ENCODE measurements around the gene BDKRB2.

The BDKRB2 gene

GRCh38 chr14:96216627-96217026, 12.0 kb downstream of the BDKRB2 start:
- TF ChIP-seq POLR2AphosphoS5 (IDR thresholded peaks at IDR 0.05; ENCODE audit: low read depth, low read length) (no peak), PAX5 (IDR thresholded peaks at IDR 0.05; ENCODE audit: insufficient read depth, low read length, severe bottlenecking) (no peak), SPI1 (IDR thresholded peaks at IDR 0.05; ENCODE audit: low read depth, low read length) (no peak), POU2F2 (IDR thresholded peaks at IDR 0.05; ENCODE audit: low read depth, low read length) (no peak), TAF1 (IDR thresholded peaks at IDR 0.05; ENCODE audit: low read depth, low read length) (no peak), POLR2A (IDR thresholded peaks at IDR 0.05; ENCODE audit: low read depth, low read length) (no peak)
- DNase-seq (ENCODE audit: insufficient read length, low spot score), result no peak
- FAIRE-seq, result no peak

DNA sequence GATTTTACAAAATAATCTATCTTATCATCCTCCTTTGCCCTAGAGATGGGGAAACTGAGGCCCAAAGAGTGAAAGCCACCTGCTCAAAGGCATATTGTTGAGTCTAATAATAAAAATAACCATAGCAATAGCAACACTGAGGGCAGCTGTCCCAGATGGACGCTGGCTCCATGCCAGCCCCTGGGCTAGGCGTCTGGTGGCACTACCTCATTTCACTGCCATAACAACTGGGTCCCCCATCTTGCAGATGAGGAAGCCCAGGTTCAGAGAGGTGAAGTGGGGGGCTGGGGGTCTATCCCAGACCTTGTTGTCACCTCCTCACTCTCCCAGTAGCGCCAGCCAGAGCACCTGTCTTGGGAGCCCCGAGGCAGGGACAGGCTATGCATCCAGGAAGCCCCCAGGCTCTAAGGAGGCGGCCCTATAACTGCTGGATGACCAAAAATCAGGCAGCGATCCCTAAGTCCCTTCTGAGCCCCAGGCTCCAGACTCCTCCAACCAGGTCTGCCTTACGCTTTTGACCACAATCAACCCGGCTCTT, 12.8 kb downstream of the BDKRB2 start:
- FAIRE-seq (no peak), DNase-seq (ENCODE audit: insufficient read length, low spot score) (no peak)
- TF ChIP-seq SPI1 (IDR thresholded peaks at IDR 0.05; ENCODE audit: low read depth, low read length) (no peak), POU2F2 (IDR thresholded peaks at IDR 0.05; ENCODE audit: low read depth, low read length) (no peak)

- FAIRE-seq (no peak), DNase-seq (ENCODE audit: insufficient read length, low spot score) (no peak)
- TF ChIP-seq POLR2AphosphoS5 (IDR thresholded peaks at IDR 0.05; ENCODE audit: low read depth, low read length) (no peak), POLR2A (IDR thresholded peaks at IDR 0.05; ENCODE audit: low read depth, low read length) (no peak), SPI1 (IDR thresholded peaks at IDR 0.05; ENCODE audit: low read depth, low read length) (no peak), TAF1 (IDR thresholded peaks at IDR 0.05; ENCODE audit: low read depth, low read length) (no peak), POU2F2 (IDR thresholded peaks at IDR 0.05; ENCODE audit: low read depth, low read length) (no peak), PAX5 (IDR thresholded peaks at IDR 0.05; ENCODE audit: insufficient read depth, low read length, severe bottlenecking) (no peak)
These were observed 16.5 kb downstream of the BDKRB2 start for GRCh38 chr14:96221109-96221650.

DNA sequence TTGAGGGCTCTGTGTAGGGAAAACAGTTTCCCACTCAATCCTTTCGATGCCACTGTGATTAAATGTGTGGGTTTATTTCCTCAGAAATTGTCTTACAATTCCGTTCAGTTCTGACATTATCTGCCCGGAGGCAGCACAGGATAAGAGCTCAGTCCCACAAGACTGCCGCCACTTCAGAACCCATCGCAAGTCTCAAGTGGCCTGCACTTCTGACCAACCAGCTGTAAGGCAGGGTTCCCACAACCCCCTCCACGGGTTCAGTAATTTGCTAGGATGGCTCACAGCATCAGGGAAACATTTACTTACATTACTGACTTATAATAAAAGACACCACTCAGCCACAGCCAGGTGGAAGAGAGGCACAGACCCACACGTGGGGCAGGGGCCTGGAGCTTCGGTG, 17.2 kb downstream of the BDKRB2 start:
- no peak for DNase-seq (ENCODE audit: insufficient read length, low spot score)
- no peak for FAIRE-seq
- no peak for TF ChIP-seq SPI1 (IDR thresholded peaks at IDR 0.05; ENCODE audit: low read depth, low read length)
- TF ChIP-seq TAF1 (IDR thresholded peaks at IDR 0.05; ENCODE audit: low read depth, low read length), result no peak
- no peak for TF ChIP-seq POLR2A (IDR thresholded peaks at IDR 0.05; ENCODE audit: low read depth, low read length)
- no peak for TF ChIP-seq POLR2AphosphoS5 (IDR thresholded peaks at IDR 0.05; ENCODE audit: low read depth, low read length)

- DNase-seq (ENCODE audit: insufficient read length, low spot score) (no peak), FAIRE-seq (no peak)
- TF ChIP-seq POLR2AphosphoS5 (IDR thresholded peaks at IDR 0.05; ENCODE audit: low read depth, low read length), result no peak
- no peak for TF ChIP-seq POU2F2 (IDR thresholded peaks at IDR 0.05; ENCODE audit: low read depth, low read length)
- TF ChIP-seq POLR2A (IDR thresholded peaks at IDR 0.05; ENCODE audit: low read depth, low read length), result no peak
- TF ChIP-seq TAF1 (IDR thresholded peaks at IDR 0.05; ENCODE audit: low read depth, low read length), result no peak
- no peak for TF ChIP-seq SPI1 (IDR thresholded peaks at IDR 0.05; ENCODE audit: low read depth, low read length)
- TF ChIP-seq PAX5 (IDR thresholded peaks at IDR 0.05; ENCODE audit: insufficient read depth, low read length, severe bottlenecking), result no peak
These were observed 19.9 kb downstream of the BDKRB2 start for GRCh38 chr14:96224480-96225096.

DNA sequence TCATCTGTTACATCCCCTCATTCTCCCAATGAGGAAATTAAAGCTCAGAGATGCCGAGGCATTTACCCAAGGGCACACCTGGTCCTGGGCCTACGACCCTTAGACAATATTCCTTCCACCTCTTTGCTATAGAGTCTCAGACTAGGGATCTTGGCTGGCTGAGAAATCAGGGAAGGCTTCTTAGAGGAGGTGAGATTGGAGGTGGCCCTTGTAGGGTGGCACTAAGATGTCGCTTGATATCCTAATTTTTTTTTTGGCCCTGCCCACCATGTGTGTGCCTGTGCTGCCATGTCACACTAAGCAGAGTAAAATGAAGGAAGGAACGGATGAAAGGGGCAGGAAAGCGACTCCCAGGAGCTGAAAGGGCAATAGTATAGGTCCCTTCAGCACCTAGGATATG, 20.6 kb downstream of the BDKRB2 start:
- TF ChIP-seq PAX5 (IDR thresholded peaks at IDR 0.05; ENCODE audit: insufficient read depth, low read length, severe bottlenecking) (no peak), TAF1 (IDR thresholded peaks at IDR 0.05; ENCODE audit: low read depth, low read length) (no peak), POLR2A (IDR thresholded peaks at IDR 0.05; ENCODE audit: low read depth, low read length) (no peak), POU2F2 (IDR thresholded peaks at IDR 0.05; ENCODE audit: low read depth, low read length) (no peak), SPI1 (IDR thresholded peaks at IDR 0.05; ENCODE audit: low read depth, low read length) (no peak), POLR2AphosphoS5 (IDR thresholded peaks at IDR 0.05; ENCODE audit: low read depth, low read length) (no peak)
- no peak for FAIRE-seq
- DNase-seq (ENCODE audit: insufficient read length, low spot score), result no peak

DNA sequence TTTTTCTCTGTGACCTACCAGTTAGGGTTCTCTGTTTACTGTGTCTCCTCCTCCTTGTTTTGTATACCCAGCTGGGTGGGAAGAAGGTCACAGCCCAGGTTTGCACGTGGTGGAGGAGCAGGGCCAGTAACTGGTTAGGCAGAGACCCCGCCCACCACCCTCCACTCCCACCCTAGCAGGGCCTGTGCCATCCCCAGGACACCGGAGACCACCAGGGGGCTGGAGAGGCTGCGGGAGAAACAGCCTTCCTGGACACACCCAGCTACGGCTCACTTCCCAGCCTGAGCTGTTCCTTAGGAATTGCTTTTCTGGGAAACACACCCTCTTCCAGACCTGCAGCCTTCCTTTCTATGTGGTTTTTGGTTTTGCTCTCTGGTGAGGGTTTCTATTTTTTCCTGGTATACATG, 21.1 kb downstream of the BDKRB2 start:
- TF ChIP-seq POLR2AphosphoS5 (IDR thresholded peaks at IDR 0.05; ENCODE audit: low read depth, low read length) (no peak), POLR2A (IDR thresholded peaks at IDR 0.05; ENCODE audit: low read depth, low read length) (no peak), TAF1 (IDR thresholded peaks at IDR 0.05; ENCODE audit: low read depth, low read length) (no peak), POU2F2 (IDR thresholded peaks at IDR 0.05; ENCODE audit: low read depth, low read length) (no peak), SPI1 (IDR thresholded peaks at IDR 0.05; ENCODE audit: low read depth, low read length) (no peak), PAX5 (IDR thresholded peaks at IDR 0.05; ENCODE audit: insufficient read depth, low read length, severe bottlenecking) (no peak)
- DNase-seq (ENCODE audit: insufficient read length, low spot score) (no peak), FAIRE-seq (no peak)

GRCh38 chr14:96227428-96227827, 22.8 kb downstream of the BDKRB2 start:
- TF ChIP-seq POLR2AphosphoS5 (IDR thresholded peaks at IDR 0.05; ENCODE audit: low read depth, low read length), result no peak
- TF ChIP-seq PAX5 (IDR thresholded peaks at IDR 0.05; ENCODE audit: insufficient read depth, low read length, severe bottlenecking), result no peak
- no peak for TF ChIP-seq POU2F2 (IDR thresholded peaks at IDR 0.05; ENCODE audit: low read depth, low read length)
- no peak for TF ChIP-seq SPI1 (IDR thresholded peaks at IDR 0.05; ENCODE audit: low read depth, low read length)
- TF ChIP-seq TAF1 (IDR thresholded peaks at IDR 0.05; ENCODE audit: low read depth, low read length), result no peak
- TF ChIP-seq POLR2A (IDR thresholded peaks at IDR 0.05; ENCODE audit: low read depth, low read length), result no peak
- DNase-seq (ENCODE audit: insufficient read length, low spot score) (no peak), FAIRE-seq (no peak)

GRCh38 chr14:96229315-96229714, 24.7 kb downstream of the BDKRB2 start:
- TF ChIP-seq POLR2A (IDR thresholded peaks at IDR 0.05; ENCODE audit: low read depth, low read length), result no peak
- no peak for TF ChIP-seq TAF1 (IDR thresholded peaks at IDR 0.05; ENCODE audit: low read depth, low read length)
- no peak for TF ChIP-seq POLR2AphosphoS5 (IDR thresholded peaks at IDR 0.05; ENCODE audit: low read depth, low read length)
- TF ChIP-seq POU2F2 (IDR thresholded peaks at IDR 0.05; ENCODE audit: low read depth, low read length), result no peak
- TF ChIP-seq PAX5 (IDR thresholded peaks at IDR 0.05; ENCODE audit: insufficient read depth, low read length, severe bottlenecking), result no peak
- FAIRE-seq (no peak), DNase-seq (ENCODE audit: insufficient read length, low spot score) (no peak)

DNA sequence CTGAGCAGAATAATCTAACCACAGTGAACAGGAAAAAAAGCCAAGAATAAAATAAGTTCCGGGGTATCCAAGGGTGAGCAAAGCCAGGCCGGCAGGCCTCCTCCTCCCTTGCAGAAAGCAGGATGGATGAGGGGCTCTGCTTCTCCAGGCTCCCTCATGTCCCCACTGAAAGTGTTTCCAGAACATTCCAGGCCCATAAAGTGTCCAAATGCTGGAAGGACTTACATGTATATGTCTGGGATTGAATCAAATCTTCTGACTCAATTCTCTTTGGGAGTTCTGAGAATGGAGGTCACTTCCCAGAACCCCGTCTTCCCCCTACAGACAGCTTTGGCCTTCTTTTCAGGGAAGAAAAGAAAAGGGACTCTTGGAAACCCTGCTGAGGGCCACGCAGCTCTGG, 26.4 kb downstream of the BDKRB2 start:
- DNase-seq (ENCODE audit: insufficient read length, low spot score) (no peak), FAIRE-seq (no peak)
- TF ChIP-seq POU2F2 (IDR thresholded peaks at IDR 0.05; ENCODE audit: low read depth, low read length) (no peak), SPI1 (IDR thresholded peaks at IDR 0.05; ENCODE audit: low read depth, low read length) (no peak), TAF1 (IDR thresholded peaks at IDR 0.05; ENCODE audit: low read depth, low read length) (no peak), PAX5 (IDR thresholded peaks at IDR 0.05; ENCODE audit: insufficient read depth, low read length, severe bottlenecking) (no peak), POLR2AphosphoS5 (IDR thresholded peaks at IDR 0.05; ENCODE audit: low read depth, low read length) (no peak), POLR2A (IDR thresholded peaks at IDR 0.05; ENCODE audit: low read depth, low read length) (no peak)
